ENCODE data around the gene TLX2.

TLX2 gene

DNA sequence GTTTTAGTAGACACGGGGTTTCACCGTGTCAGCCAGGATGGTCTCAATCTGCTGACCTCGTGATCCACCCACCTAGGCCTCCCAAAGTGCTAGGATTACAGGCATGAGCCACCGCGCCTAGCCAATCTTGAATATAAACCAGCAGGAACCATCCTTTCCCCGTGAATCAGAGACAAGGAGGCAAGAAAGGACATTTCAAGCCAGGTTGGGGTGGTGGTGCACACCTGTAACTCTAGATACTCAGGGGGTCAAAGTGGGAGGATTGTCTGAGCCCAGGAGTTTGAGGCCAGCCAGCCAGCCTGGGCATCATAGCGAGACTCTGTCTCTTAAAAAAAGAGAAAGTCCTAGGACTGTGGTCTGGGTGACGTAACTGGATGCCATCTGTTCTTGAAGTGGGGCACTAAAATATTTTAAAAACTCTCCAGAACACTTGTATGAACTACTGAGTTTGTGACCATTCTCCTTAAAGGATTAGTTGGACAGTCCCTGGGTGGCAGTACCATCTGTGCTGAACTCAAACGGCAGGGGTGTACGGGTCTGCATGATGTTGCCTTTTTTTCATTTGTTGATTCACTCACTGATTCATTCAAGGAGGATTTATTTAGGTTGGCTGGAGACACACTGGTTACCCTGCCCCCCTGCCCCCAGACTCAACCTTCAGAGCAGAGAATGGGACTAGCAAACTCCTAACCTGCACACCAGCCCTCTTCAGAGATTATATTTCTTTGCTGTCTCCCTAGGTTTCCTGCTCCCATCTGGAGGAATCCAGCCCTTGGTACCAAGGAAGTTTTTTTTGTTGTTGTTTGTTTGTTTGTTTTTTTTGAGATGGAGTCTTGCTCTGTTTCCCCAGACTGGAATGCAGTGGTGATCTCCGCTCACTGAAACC lies 2.9 kb upstream of the TLX2 start:
- TF ChIP-seq, protein P1, sequence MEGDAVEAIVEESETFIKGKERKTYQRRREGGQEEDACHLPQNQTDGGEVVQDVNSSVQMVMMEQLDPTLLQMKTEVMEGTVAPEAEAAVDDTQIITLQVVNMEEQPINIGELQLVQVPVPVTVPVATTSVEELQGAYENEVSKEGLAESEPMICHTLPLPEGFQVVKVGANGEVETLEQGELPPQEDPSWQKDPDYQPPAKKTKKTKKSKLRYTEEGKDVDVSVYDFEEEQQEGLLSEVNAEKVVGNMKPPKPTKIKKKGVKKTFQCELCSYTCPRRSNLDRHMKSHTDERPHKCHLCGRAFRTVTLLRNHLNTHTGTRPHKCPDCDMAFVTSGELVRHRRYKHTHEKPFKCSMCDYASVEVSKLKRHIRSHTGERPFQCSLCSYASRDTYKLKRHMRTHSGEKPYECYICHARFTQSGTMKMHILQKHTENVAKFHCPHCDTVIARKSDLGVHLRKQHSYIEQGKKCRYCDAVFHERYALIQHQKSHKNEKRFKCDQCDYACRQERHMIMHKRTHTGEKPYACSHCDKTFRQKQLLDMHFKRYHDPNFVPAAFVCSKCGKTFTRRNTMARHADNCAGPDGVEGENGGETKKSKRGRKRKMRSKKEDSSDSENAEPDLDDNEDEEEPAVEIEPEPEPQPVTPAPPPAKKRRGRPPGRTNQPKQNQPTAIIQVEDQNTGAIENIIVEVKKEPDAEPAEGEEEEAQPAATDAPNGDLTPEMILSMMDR (IDR thresholded peaks at IDR 0.05; ENCODE audit: low read depth, low read length): no peak
- no peak overlapping the region for H3K4me3 ChIP-seq (ENCODE audit: low read depth, low read length)

DNA sequence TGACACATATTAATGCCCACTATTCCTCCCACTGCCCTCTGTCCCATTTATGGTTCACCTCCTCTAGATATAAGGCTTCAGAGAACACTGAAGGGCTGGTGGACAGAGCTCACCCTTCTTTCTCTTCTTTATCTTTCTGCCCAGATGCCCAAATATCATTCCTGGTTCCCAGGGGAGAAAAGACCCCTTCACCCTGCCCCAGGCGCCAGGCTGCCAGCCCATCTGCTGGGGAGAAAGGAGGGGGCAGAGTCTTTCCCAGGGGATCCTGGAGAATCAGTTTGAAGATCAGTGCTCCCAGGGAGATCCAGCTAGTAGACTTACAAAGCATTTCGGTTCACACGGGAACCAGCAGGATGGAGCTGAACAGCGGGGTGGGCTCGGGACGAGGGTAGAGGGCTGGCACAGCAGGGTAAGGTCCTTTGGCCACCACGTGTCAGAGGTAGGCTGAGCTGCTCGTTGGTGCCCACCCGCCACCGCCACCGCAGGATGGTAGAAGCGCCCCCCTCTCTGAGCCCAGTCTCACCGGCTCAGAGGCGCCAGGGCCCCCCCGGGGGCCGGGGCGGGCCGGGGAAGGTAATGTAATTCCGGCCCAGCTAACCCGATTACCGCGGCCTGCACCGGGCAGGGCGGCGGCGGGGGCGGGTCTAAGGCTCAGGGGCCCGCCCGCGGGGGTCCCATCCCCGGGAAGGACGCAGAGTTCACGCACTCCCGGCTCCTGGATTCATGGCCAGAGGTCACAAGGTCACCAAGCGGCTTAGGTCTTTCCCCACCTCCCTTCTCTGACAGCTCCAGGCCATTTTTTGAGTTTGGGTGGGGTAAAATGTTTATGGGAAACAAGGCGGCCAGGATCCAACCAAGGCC lies 1.3 kb upstream of the TLX2 start:
- TF ChIP-seq, protein P1 (IDR thresholded peaks at IDR 0.05; ENCODE audit: low read depth, low read length): no peak
- H3K4me3 ChIP-seq (ENCODE audit: low read depth, low read length): no peak overlapping the region

DNA sequence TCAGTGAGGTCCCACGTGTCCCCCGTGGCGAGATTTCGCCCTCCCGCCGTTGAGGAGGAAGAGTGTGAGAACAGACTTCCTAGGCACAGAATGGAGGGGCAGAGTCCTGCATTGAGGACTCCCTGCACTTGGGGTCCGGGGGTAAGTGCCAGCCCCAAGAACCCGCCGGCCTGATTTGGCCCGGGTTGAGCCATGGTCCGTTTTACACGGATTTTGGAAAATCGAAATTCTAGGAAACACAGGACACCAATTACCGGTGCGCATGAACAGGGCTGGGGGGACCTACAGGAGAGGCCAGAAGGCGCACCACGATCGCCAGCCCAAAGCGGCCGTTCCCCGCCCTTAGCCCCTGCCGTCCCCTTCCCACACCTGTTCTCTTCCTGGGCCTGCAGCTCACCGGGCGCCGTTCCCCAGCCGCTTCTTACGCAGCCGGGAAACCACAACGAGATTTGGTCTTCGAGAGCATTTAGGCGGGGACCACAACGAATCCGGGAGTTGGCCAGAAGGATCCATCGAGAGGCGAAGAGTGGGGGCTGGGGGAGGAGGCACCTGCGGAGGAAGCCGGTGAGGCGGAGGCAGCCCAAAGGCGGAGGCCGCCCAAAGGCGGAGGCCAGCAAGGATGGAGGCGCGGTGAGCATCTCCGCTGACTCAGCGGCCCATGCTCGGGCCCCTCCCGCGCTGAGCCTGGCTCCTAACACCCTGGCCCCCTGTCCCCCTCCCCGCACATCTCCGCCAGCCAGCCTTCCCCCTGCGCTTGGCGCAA lies 464 bp upstream of the TLX2 start:
- TF ChIP-seq, protein P1 (IDR thresholded peaks at IDR 0.05; ENCODE audit: low read depth, low read length): no peak
- H3K4me3 ChIP-seq (ENCODE audit: low read depth, low read length): no peak overlapping the region

DNA sequence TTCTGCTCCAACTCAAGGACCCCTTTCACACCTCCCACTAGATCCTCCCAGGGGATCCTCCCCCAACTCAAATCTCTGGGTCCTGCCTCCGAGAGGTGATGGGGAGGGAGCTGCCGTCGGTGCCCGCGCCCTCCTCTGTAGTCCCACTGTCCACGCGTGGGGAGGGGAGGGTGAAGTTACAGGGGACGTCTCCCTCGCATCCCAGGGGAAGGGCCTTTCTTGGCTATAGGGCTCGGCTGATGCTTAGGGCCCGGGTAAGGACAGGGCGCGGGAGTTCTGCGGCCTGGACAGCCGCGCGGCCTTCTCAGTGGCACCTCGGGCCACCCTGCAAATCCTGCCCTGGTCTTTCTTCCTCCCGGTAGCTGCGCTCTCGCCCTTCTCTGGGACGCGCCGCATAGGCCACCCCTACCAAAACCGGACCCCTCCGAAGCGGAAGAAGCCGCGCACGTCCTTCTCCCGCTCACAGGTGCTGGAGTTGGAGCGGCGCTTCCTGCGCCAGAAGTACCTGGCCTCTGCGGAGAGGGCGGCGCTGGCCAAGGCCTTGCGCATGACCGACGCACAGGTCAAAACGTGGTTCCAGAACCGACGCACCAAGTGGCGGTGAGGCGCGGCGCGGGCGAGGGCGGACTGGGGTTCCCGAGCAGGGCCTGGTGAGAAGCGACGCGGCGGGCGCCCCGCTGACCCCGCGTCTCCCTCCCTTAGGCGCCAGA lies 1.2 kb downstream of the TLX2 start:
- TF ChIP-seq, protein P1 (IDR thresholded peaks at IDR 0.05; ENCODE audit: low read depth, low read length): no peak
- H3K4me3 ChIP-seq (ENCODE audit: low read depth, low read length): no peak overlapping the region

DNA sequence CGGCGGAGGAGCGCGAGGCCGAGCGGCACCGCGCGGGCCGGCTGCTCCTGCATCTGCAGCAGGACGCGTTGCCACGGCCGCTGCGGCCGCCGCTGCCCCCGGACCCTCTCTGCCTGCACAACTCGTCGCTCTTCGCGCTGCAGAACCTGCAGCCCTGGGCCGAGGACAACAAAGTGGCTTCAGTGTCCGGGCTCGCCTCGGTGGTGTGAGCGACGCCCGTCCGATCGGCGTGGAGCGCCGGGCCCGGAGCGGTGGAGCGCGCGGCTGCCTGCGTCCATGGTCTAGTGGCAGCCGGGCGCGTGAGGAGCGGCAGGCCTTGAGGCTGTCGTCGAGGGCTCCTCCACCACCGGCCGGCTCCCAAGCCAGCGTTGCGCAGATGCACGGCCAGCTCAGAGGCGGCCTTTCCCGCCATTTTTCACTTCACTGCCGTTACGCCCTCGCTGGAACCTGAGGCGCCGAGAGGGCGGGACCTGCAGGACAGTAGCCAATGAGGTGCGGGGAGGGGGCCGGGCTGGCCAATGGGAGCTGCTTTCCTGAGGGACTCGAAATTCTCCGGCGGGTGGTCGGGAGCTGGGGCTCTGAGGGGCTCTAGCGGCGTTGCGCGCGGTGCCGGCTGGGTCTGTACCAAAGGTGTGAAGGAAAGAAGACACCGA lies 1.9 kb downstream of the TLX2 start:
- no peak overlapping the region for H3K4me3 ChIP-seq (ENCODE audit: low read depth, low read length)
- TF ChIP-seq, protein P1 (IDR thresholded peaks at IDR 0.05; ENCODE audit: low read depth, low read length): no peak

DNA sequence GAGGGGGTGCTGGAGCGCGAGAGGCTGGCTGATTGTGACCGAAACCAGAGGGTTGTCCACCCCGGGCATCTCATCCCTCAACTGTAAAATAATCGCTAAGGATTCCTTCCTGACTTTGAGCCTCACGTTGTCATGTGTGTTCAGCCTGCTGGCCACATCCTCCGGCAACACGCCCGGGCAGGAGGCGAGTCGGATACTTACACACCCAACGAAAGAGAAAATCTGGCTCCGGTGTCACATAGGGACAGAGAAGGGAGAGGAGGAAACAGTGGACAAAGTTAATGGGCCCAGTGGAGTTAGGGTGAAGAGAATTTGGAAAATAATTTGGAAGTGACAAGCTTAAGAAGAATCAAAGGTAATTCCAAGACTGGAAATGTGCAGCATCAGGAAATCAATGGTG lies 2.4 kb downstream of the TLX2 start:
- TF ChIP-seq, protein P1 (IDR thresholded peaks at IDR 0.05; ENCODE audit: low read depth, low read length): no peak
- H3K4me3 ChIP-seq (ENCODE audit: low read depth, low read length): no peak overlapping the region
